ENCODE measurements around the gene SSX2IP.

DNA sequence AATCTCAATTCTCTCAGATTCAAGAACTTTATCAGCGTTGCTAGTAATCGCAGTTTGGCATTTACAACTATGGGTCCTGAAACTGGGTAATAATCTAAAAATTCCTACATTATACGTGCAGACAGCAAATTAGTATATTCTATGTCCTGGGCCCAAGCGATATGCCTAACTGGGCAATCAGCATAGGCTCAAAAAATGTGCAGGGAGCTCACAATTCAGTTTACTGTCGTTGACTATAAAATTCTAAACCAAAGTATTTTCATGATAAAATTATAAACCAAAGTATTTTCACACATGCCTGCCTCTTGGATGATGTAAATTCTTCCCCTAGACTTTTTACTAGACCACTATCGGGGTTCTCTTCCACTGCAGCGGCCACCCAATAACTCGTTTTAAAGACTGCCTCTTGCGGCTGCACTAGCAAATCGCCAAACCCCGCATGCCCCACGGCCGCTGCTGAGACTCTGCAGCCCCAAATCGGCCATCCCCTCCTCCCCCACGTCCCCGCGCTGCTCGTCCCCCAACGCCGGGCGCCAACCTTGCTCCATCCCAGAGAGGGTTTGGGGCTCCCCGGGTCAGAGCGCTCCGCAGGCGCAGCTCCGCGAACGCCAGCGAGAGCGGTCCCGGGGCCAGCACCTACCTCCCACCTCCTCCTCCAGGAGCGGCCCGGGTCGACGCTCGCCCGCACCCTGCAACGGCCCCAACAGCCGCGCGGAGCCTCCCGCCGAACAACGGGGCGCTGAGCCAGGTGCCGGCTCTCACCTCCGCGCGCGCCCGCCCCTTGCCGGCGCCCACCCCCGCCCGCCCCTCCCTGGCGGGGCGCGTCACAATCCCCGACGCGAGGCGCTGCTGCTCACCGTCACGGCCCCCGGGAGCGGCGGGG is 506 bp downstream of the SSX2IP start:
- TF ChIP-seq POLR2AphosphoS5 (IDR thresholded peaks at IDR 0.05; ENCODE audit: low read depth, low read length) (no peak), POLR2A (IDR thresholded peaks at IDR 0.05; ENCODE audit: low read depth, low read length) (no peak)
